ENCODE results near the gene CMC4.

DNA sequence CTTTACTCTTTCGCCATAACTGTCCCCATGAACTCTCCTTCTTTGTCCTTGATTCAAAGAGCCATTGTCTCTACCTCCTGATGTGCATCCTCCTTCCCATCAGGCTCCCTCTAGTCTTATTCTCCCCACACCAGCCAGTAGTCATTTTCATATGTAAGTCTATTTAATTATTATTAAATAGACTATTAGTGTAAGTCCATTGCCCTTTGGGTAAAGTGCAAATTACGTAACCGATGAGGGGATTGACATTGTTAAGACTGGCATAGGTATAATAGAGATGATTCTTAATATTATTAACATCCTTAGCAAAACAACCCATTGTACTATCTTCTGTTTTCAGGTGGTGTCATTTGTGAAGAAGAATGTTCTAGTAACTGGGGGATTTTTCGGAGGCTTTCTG, 16.7 kb downstream of the CMC4 start:
- TF ChIP-seq CTCF (IDR thresholded peaks at IDR 0.05) (no peak), EZH2 (IDR thresholded peaks at IDR 0.05) (no peak), EZH2phosphoT487 (IDR thresholded peaks at IDR 0.05) (no peak)
